Measurements from ENCODE around the gene PRKCA. TPM values are rescaled to one million over a fixed set of nuclear protein-coding genes. Genes with fewer than 3 reads are reported as not detected.

Gene PRKCA
- total and polyA plus RNA-seq, 2 donors from 2014 or later = 8.0 to 50.8 TPM

DNA sequence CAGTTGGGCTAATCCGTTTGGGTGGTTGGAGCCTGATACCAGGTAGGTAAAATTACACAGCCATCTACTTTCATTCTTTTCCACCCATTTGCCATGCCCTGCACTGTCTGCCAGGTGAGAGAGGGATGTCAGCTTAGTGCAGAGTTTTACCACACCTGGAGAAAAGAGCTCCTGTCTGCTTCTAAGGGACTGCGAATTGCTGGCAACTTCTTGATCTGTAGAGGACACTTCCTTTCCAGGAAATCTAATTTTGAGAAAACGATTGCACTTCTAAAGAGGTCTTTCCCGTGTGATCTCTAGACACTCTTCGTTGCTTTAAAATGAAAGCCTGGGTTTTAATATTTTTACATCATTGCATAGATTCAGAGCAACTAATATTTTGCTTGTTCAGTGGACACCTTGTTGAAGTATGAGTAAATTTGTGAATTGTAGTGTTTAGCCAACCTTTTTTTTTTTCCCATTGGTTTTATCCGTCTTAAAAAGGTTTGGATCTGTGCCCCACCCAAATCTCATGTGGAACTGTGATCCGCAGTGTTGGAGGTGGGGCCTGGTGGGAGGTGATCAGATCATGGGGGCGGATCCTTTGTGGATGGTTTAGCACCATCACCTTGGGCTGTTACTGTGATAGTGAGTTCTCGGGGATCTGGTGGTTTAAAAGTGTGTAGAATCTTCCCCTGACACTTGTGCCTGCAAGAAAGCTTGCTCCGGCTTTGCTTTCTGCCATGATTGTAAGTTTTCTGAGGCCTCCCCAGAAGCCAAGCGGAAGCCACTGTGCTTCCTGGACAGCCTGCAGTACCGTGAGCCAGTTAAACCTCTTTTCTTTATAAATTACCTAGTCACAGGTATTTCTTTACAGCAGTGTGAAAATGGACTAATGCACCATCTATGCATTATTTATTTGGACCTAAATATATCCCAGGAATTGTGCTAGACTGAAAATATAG is 104.6 kb downstream of the PRKCA start:
- Histone ChIP-seq H3K27ac (ENCODE audit: low read depth in 2 of 2, low read length in 2 of 2) (no peak overlapping the region), H3K36me3 (ENCODE audit: control insufficient read depth in 2 of 3, insufficient read depth in 3 of 3, low read length in 3 of 3) (no peaks in the 10 kb centered on the region), H3K4me3 (ENCODE audit: low read length in 3 of 3) (no peak overlapping the region), H3K9me3 (ENCODE audit: control insufficient read depth in 2 of 3, insufficient read depth in 1 of 3, low read length in 3 of 3) (no peaks in the 10 kb centered on the region), H3K9ac (ENCODE audit: low read length in 3 of 3) (no peak overlapping the region), H3K4me1 (ENCODE audit: control insufficient read depth in 2 of 3, insufficient read depth in 2 of 3, low read depth in 1 of 3, low read length in 3 of 3) (peaks cover 0 to 14% (median 7%) of the 10 kb centered on the region in 3 donors), H3K27me3 (ENCODE audit: control insufficient read depth, insufficient read depth, low read length) (no peaks in the 10 kb centered on the region)
- FAIRE-seq (no peak), DNase-seq (no peak)
- TF ChIP-seq, protein P1, sequence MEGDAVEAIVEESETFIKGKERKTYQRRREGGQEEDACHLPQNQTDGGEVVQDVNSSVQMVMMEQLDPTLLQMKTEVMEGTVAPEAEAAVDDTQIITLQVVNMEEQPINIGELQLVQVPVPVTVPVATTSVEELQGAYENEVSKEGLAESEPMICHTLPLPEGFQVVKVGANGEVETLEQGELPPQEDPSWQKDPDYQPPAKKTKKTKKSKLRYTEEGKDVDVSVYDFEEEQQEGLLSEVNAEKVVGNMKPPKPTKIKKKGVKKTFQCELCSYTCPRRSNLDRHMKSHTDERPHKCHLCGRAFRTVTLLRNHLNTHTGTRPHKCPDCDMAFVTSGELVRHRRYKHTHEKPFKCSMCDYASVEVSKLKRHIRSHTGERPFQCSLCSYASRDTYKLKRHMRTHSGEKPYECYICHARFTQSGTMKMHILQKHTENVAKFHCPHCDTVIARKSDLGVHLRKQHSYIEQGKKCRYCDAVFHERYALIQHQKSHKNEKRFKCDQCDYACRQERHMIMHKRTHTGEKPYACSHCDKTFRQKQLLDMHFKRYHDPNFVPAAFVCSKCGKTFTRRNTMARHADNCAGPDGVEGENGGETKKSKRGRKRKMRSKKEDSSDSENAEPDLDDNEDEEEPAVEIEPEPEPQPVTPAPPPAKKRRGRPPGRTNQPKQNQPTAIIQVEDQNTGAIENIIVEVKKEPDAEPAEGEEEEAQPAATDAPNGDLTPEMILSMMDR (IDR thresholded peaks at IDR 0.05; ENCODE audit: borderline replicate concordance, extremely low read depth, insufficient read depth) = no peak
- intact Hi-C loops (cut with DNase I) = no loop called here

DNA sequence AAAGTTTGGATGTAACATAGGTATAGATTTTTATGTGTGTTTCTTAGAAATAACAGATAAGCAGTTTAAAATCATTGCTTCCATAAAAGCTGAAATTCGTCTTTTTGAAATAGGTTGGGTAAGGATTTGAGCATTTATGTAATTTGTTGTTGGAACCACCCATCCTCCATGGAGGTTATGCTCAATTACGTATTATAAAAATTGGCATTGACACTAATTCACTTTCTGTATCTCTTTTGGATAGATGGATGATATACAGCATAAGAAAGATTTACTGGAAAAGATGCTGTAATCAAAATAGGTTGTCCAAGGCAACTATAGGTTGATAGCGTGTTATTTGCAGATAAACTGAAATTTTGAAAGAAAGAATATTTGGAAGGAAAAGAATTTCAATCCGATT is 105.5 kb downstream of the PRKCA start:
- TF ChIP-seq, protein P1 (IDR thresholded peaks at IDR 0.05; ENCODE audit: borderline replicate concordance, extremely low read depth, insufficient read depth) = no peak
- FAIRE-seq (no peak), DNase-seq (no peak)
- no peak overlapping the region for H3K4me3 ChIP-seq (ENCODE audit: low read length in 3 of 3)
- intact Hi-C loops (cut with DNase I) = no loop called here
- H3K9me3 ChIP-seq (ENCODE audit: control insufficient read depth in 2 of 3, insufficient read depth in 1 of 3, low read length in 3 of 3) = no peaks in the 10 kb centered on the region
- no peaks in the 10 kb centered on the region for H3K36me3 ChIP-seq (ENCODE audit: control insufficient read depth in 2 of 3, insufficient read depth in 3 of 3, low read length in 3 of 3)
- H3K27me3 ChIP-seq (ENCODE audit: control insufficient read depth, insufficient read depth, low read length) = no peaks in the 10 kb centered on the region
- H3K9ac ChIP-seq (ENCODE audit: low read length in 3 of 3) = no peak overlapping the region
- no peak overlapping the region for H3K27ac ChIP-seq (ENCODE audit: low read depth in 2 of 2, low read length in 2 of 2)
- peaks cover 0 to 16% (median 8%) of the 10 kb centered on the region in 3 donors for H3K4me1 ChIP-seq (ENCODE audit: control insufficient read depth in 2 of 3, insufficient read depth in 2 of 3, low read depth in 1 of 3, low read length in 3 of 3)

DNA sequence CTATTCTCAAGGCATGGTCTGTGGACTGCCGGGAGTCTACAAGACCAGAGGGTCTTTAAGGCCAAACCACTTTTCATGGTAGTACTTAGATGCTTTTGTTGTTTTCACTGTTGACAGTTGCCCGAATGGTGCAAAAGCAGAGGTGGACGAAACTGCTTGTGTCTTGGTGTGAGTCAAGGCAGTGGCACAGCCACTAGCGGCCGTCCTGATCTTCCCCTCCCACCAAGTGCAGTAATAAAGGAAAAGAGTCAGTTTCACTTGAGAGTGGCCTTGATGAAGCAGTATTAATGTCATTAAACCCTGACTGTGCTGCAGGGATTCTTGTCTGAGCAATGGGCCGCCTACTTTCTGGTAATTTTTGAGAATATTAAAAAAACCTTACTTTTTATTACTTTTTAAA is 109.1 kb downstream of the PRKCA start:
- H3K4me3 ChIP-seq (ENCODE audit: low read length in 3 of 3) = no peak overlapping the region
- no peaks in the 10 kb centered on the region for H3K9me3 ChIP-seq (ENCODE audit: control insufficient read depth in 2 of 3, insufficient read depth in 1 of 3, low read length in 3 of 3)
- H3K4me1 ChIP-seq (ENCODE audit: control insufficient read depth in 2 of 3, insufficient read depth in 2 of 3, low read depth in 1 of 3, low read length in 3 of 3) = peaks cover 0 to 28% (median 21%) of the 10 kb centered on the region in 3 donors
- no peak overlapping the region for H3K9ac ChIP-seq (ENCODE audit: low read length in 3 of 3)
- FAIRE-seq = no peak
- TF ChIP-seq, protein P1 (IDR thresholded peaks at IDR 0.05; ENCODE audit: borderline replicate concordance, extremely low read depth, insufficient read depth) = no peak
- intact Hi-C loops (cut with DNase I) = no loop called here
- H3K36me3 ChIP-seq (ENCODE audit: control insufficient read depth in 2 of 3, insufficient read depth in 3 of 3, low read length in 3 of 3) = no peaks in the 10 kb centered on the region
- H3K27me3 ChIP-seq (ENCODE audit: control insufficient read depth, insufficient read depth, low read length) = no peaks in the 10 kb centered on the region
- H3K27ac ChIP-seq (ENCODE audit: low read depth in 2 of 2, low read length in 2 of 2) = no peak overlapping the region
- no peak for DNase-seq
